Thoracic aorta (tissue), 2 donors: ENCODE results near the gene APH1B. TPM values are rescaled to one million over a fixed set of nuclear protein-coding genes. Genes with fewer than 3 reads are reported as not detected.
A peak's percentile ranks its signal among the peaks of the same experiment; 100 is the strongest.

Source experiments
- ATAC-seq: fragments of 150-250 bp; one replicate; pipeline ENCODE4 v1.8.0; 2017; ENCODE audit warnings: low read depth; ENCODE audit not compliant: insufficient number of reproducible peaks, low FRiP score
- DNase-seq: peaks from one replicate; pipeline ENCODE4 v3.0.0-alpha.2; 2020; ENCODE audit warnings: low spot score
- H3K27ac ChIP-seq, 2 donors: fragments of 200-600 bp; sonication (generic); 1 replicate in 1 of 2; 2 replicates in 1 of 2; pipeline ENCODE4 v1.5.1; 2016; ENCODE audit warnings: mild to moderate bottlenecking in 2 of 2, moderate library complexity in 2 of 2
- H3K27me3 ChIP-seq: fragments of 200-600 bp; sonication (generic); replicated peaks from 2 replicates; pipeline ENCODE4 v1.6.0; 2016; ENCODE audit warnings: mild to moderate bottlenecking; ENCODE audit not compliant: insufficient read depth
- H3K36me3 ChIP-seq: fragments of 200-600 bp; sonication (generic); one replicate; pipeline ENCODE4 v1.5.1; 2016
- H3K4me1 ChIP-seq, 2 donors: fragments of 200-600 bp; sonication (generic); 1 replicate in 1 of 2; 2 replicates in 1 of 2; pipeline versions ENCODE4 v1.5.1 to v1.6.0; 2016; ENCODE audit warnings: low read depth in 2 of 2, mild to moderate bottlenecking in 1 of 2; ENCODE audit not compliant: control insufficient read depth in 1 of 2
- H3K4me3 ChIP-seq: fragments of 200-600 bp; sonication (generic); 2 replicates; pipeline ENCODE4 v1.5.1; 2016; ENCODE audit warnings: mild to moderate bottlenecking
- H3K9me3 ChIP-seq: fragments of 200-600 bp; sonication (generic); 2 replicates; pipeline ENCODE4 v1.5.1; 2016
- total RNA-seq, 2 donors: library from RNA; depleted of rRNA; stranded (reverse); fragments of >200 nt; gene quantifications; one replicate each; pipeline versions ENCODE4 v1.1.0 to v1.2.3, GENCODE V29; 2016
- TF ChIP-seq, protein P1 (sequence below): fragments of 200-600 bp; sonication (generic); IDR thresholded peaks from one replicate; pipeline ENCODE4 v1.5.1; 2019; ENCODE audit warnings: antibody characterized with exemption

The APH1B gene
- total RNA-seq, 2 donors from 2014 or later: 16.2 to 22.2 TPM

- Histone ChIP-seq H3K27me3 (no peaks in the 10 kb centered on the region), H3K4me3 (no peak overlapping the region), H3K9me3 (no peaks in the 10 kb centered on the region), H3K27ac (no peak overlapping the region), H3K36me3 (no peaks in the 10 kb centered on the region), H3K4me1 (peaks cover 15 to 25% of the 10 kb centered on the region in 2 donors)
- no peak for ATAC-seq
- TF ChIP-seq, protein P1, sequence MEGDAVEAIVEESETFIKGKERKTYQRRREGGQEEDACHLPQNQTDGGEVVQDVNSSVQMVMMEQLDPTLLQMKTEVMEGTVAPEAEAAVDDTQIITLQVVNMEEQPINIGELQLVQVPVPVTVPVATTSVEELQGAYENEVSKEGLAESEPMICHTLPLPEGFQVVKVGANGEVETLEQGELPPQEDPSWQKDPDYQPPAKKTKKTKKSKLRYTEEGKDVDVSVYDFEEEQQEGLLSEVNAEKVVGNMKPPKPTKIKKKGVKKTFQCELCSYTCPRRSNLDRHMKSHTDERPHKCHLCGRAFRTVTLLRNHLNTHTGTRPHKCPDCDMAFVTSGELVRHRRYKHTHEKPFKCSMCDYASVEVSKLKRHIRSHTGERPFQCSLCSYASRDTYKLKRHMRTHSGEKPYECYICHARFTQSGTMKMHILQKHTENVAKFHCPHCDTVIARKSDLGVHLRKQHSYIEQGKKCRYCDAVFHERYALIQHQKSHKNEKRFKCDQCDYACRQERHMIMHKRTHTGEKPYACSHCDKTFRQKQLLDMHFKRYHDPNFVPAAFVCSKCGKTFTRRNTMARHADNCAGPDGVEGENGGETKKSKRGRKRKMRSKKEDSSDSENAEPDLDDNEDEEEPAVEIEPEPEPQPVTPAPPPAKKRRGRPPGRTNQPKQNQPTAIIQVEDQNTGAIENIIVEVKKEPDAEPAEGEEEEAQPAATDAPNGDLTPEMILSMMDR: no peak
- DNase-seq: no peak
These were observed 25.1 kb upstream of the APH1B start for GRCh38 chr15:63252292-63252691.

DNA sequence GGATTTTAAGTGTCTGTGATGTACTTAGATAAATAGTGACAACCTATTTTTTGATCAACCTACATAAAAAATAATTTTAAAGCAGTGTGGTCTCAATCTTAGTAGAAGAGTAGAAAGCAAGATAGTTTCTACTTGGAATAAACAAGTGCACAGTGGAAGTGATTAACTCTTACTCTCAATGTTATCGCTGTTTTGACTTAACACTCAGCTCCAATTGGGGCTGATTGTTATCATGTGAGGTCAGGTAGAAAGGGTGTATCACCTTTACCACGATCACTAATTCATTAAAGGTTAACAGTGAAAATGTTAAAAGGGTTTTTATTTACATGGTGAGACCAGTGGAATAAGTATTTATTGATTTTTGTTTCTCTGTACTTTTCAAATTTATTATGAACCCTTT lies 22.4 kb upstream of the APH1B start:
- no peak overlapping the region for H3K27ac ChIP-seq
- TF ChIP-seq, protein P1: no peak
- H3K9me3 ChIP-seq: no peaks in the 10 kb centered on the region
- no peak overlapping the region for H3K4me3 ChIP-seq
- no peaks in the 10 kb centered on the region for H3K27me3 ChIP-seq
- ATAC-seq (no peak), DNase-seq (no peak)
- H3K36me3 ChIP-seq: peaks cover 6% of the 10 kb centered on the region
- peaks cover 9 to 19% of the 10 kb centered on the region in 2 donors for H3K4me1 ChIP-seq

- no peaks in the 10 kb centered on the region for H3K27me3 ChIP-seq
- TF ChIP-seq, protein P1: no peak
- H3K9me3 ChIP-seq: no peaks in the 10 kb centered on the region
- no peak for DNase-seq
- peaks cover 6% of the 10 kb centered on the region for H3K36me3 ChIP-seq
- peak overlapping the region in 1 of 2 donors; percentile 0 for H3K27ac ChIP-seq
- H3K4me1 ChIP-seq: peaks cover 9 to 19% of the 10 kb centered on the region in 2 donors
- no peak for ATAC-seq
- no peak overlapping the region for H3K4me3 ChIP-seq
These were observed 21.9 kb upstream of the APH1B start for GRCh38 chr15:63255489-63255990.

DNA sequence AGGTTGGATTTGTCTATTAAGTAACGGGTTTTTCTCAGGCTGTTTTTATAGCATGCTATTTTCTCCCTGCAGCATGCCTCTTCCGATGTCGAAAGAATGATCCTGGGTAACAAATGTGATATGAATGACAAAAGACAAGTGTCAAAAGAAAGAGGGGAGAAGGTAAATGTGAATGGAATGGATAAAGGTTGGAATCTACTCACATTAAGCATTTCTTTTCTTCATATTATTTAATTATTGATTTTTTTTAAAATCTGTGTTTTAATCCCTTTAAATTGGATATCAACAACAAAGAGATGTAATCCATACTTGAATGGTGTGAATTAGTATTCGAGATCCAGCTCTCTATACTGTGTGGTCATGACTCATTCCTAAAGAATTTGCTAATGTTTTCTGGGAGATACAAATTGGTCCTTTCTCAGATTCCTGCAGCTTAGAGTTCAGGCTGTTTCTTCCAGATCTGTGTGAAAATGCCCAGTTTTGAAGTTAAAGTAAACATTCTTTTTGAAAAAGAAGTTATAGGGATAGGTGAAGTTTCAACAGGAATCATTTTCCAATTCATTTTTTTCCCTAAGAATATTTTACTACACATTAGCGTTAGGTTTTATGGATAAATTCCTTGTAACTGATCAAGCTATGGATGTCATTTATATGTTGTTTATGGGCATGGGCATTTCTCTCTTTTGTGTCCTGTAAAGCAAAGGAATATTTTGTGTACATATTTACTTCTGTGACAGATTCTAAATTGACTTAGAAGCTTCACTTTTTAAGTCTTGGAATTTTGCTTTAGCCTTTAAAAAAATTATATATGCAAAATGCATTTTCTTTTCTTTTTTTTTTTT lies 20.8 kb upstream of the APH1B start:
- Histone ChIP-seq H3K9me3 (no peaks in the 10 kb centered on the region), H3K27me3 (no peaks in the 10 kb centered on the region), H3K27ac (peak overlapping the region in 1 of 2 donors; percentile 1), H3K36me3 (peaks cover 13% of the 10 kb centered on the region), H3K4me1 (peaks cover 9 to 19% of the 10 kb centered on the region in 2 donors), H3K4me3 (no peak overlapping the region)
- TF ChIP-seq, protein P1: no peak
- ATAC-seq (no peak), DNase-seq (no peak)

- Histone ChIP-seq H3K4me3 (no peak overlapping the region), H3K36me3 (peaks cover 16% of the 10 kb centered on the region)
- ATAC-seq: no peak
These were observed 18.7 kb upstream of the APH1B start for GRCh38 chr15:63258658-63259057.

More at GRCh38 chr15:63258658-63259057, 18.7 kb upstream of the APH1B start:
- no peak for DNase-seq
- TF ChIP-seq, protein P1: no peak
- Histone ChIP-seq H3K9me3 (no peaks in the 10 kb centered on the region), H3K27ac (no peak overlapping the region), H3K4me1 (peaks cover 9 to 19% of the 10 kb centered on the region in 2 donors), H3K27me3 (no peaks in the 10 kb centered on the region)
